WTC11 (cell line): ENCODE data around the gene BAIAP2. TPM values are rescaled to one million over a fixed set of nuclear protein-coding genes. Genes with fewer than 3 reads are reported as not detected.
A peak's percentile ranks its signal among the peaks of the same experiment; 100 is the strongest.

Experiments
- ATAC-seq: fragments of 200-7000 bp; cut with Tn5 transposase; 2 replicates; pipeline ENCODE4 v1.10.0; 2021; ENCODE audit warnings: mild to moderate bottlenecking, moderate library complexity
- Bru-seq: library from RNA; stranded (reverse); fragments of 400-500 nt; gene quantifications from one replicate; lab custom pipeline; 2021; lab: Mats Ljungman, UMichigan
- CTCF ChIA-PET: fragments of 300-600 bp; sonication (Branson Sonifier 250); formaldehyde crosslinking; loops from one replicate; lab custom pipeline; 2021; ENCODE audit warnings: antibody characterized with exemption; lab: Charles Lee
- POLR2A ChIA-PET: fragments of 350-600 bp; sonication (Branson Sonifier 250); formaldehyde crosslinking; loops from one replicate; lab custom pipeline; 2021; ENCODE audit warnings: antibody characterized with exemption; lab: Charles Lee
- DNase-seq: peaks from one replicate; pipeline ENCODE4 v3.0.0; 2021; ENCODE audit warnings: low spot score
- H3K27ac Mint-ChIP-seq: 2 replicates; pipeline ENCODE4 v1.8.0; 2021; ENCODE audit warnings: mixed read lengths
- H3K27me3 Mint-ChIP-seq: 2 replicates; pipeline ENCODE4 v1.8.0; 2021; ENCODE audit warnings: low read depth, mild to moderate bottlenecking, moderate library complexity, mixed read lengths
- H3K36me3 Mint-ChIP-seq: 2 replicates; pipeline ENCODE4 v1.8.0; 2021; ENCODE audit warnings: mixed read lengths
- H3K4me1 Mint-ChIP-seq: 2 replicates; pipeline ENCODE4 v1.8.0; 2022; ENCODE audit warnings: mixed read lengths
- H3K4me3 Mint-ChIP-seq: 2 replicates; pipeline ENCODE4 v1.8.0; 2021; ENCODE audit warnings: mild to moderate bottlenecking, moderate library complexity, mixed read lengths
- H3K9me3 Mint-ChIP-seq: 2 replicates; pipeline ENCODE4 v1.8.0; 2021; ENCODE audit warnings: mixed read lengths
- GRHL2 ChIP-seq: fragments of 250-450 bp; sonication (Bioruptor Pico); IDR thresholded peaks from 2 replicates; pipeline ENCODE4 v1.8.0; 2022; ENCODE audit warnings: mild to moderate bottlenecking, moderate library complexity; ENCODE audit not compliant: insufficient replicate concordance, severe bottlenecking
- MXD4 ChIP-seq: fragments of 250-450 bp; sonication (Bioruptor Pico); IDR thresholded peaks from 2 replicates; pipeline ENCODE4 v1.8.0; 2021; ENCODE audit warnings: mild to moderate bottlenecking, moderate library complexity, borderline replicate concordance
- NR1H2 ChIP-seq: sonication (generic); formaldehyde crosslinking; IDR thresholded peaks from 2 replicates; pipeline ENCODE4 v1.9.0; 2021; ENCODE audit warnings: mild to moderate bottlenecking, moderate library complexity, missing genetic modification reagents
- NR3C1 ChIP-seq: sonication (generic); formaldehyde crosslinking; conservative IDR thresholded peaks from 2 replicates; pipeline ENCODE4 v1.8.1; 2023; ENCODE audit warnings: low read depth, mild to moderate bottlenecking, missing genetic modification reagents
- PRRX2 ChIP-seq: fragments of 250-450 bp; sonication (Bioruptor Pico); IDR thresholded peaks from 2 replicates; pipeline ENCODE4 v1.8.0; 2021; ENCODE audit warnings: mild to moderate bottlenecking
- SP1 ChIP-seq: sonication (generic); formaldehyde crosslinking; conservative IDR thresholded peaks from 2 replicates; pipeline ENCODE4 v1.8.1; 2022; ENCODE audit warnings: missing genetic modification reagents
- TP53 ChIP-seq: sonication (generic); formaldehyde crosslinking; IDR thresholded peaks from 2 replicates; pipeline ENCODE4 v1.8.1; 2023; ENCODE audit warnings: mild to moderate bottlenecking, missing genetic modification reagents
- ZBTB21 ChIP-seq: sonication (generic); formaldehyde crosslinking; IDR thresholded peaks from 2 replicates; pipeline ENCODE4 v1.8.1; 2023; ENCODE audit warnings: mild to moderate bottlenecking, missing genetic modification reagents, borderline replicate concordance
- ZNF416 ChIP-seq: fragments of 250-450 bp; sonication (Bioruptor Pico); IDR thresholded peaks from 2 replicates; pipeline ENCODE4 v1.9.0; 2021; ENCODE audit warnings: mild to moderate bottlenecking, inconsistent platforms
- ZNF671 ChIP-seq: fragments of 250-450 bp; sonication (Bioruptor Pico); IDR thresholded peaks from 2 replicates; pipeline ENCODE4 v1.8.0; 2021; ENCODE audit warnings: mild to moderate bottlenecking
- long read RNA-seq, 3 experiments: library from RNA in 1 of 3; library from capped mRNA in 1 of 3; library from polyadenylated mRNA in 1 of 3; unstranded in 2 of 3; stranded (forward) in 1 of 3; transcript quantifications; one replicate each; pipeline ENCODE4 v2.0.0, GENCODE V29; 2021
- total RNA-seq: library from RNA; stranded (reverse); gene quantifications from 3 replicates; pipeline ENCODE4 v1.2.3, GENCODE V29; 2021
- TF ChIP-seq, protein P1 (sequence below): fragments of 250-450 bp; sonication (Bioruptor Pico); IDR thresholded peaks from 2 replicates; pipeline ENCODE4 v1.9.0; 2021; ENCODE audit warnings: mild to moderate bottlenecking
- TF ChIP-seq, protein P2 (sequence below): sonication (generic); formaldehyde crosslinking; IDR thresholded peaks from 2 replicates; pipeline ENCODE4 v1.8.0; 2022; ENCODE audit warnings: mild to moderate bottlenecking, missing genetic modification reagents
- TF ChIP-seq, protein P3 (sequence below): fragments of 250-450 bp; sonication (Bioruptor Pico); IDR thresholded peaks from 2 replicates; pipeline ENCODE4 v1.8.0; 2021; ENCODE audit warnings: mild to moderate bottlenecking
- TF ChIP-seq, protein P4 (sequence below): sonication (generic); formaldehyde crosslinking; IDR thresholded peaks from 2 replicates; pipeline ENCODE4 v1.8.1; 2023; ENCODE audit warnings: mild to moderate bottlenecking, missing genetic modification reagents, moderate library complexity
- TF ChIP-seq, protein P5 (sequence below): sonication (generic); formaldehyde crosslinking; IDR thresholded peaks from 2 replicates; pipeline ENCODE4 v1.8.0; 2022; ENCODE audit warnings: mild to moderate bottlenecking, missing genetic modification reagents
- TF ChIP-seq, protein P6 (sequence below): sonication (generic); formaldehyde crosslinking; conservative IDR thresholded peaks from 2 replicates; pipeline ENCODE4 v1.8.1; 2023; ENCODE audit warnings: mild to moderate bottlenecking, low read depth, missing genetic modification reagents, moderate library complexity
- TF ChIP-seq, protein P7 (sequence below): fragments of 250-450 bp; sonication (Bioruptor Pico); IDR thresholded peaks from 2 replicates; pipeline ENCODE4 v1.9.0; 2021; ENCODE audit warnings: moderate library complexity, mild to moderate bottlenecking, inconsistent platforms, borderline replicate concordance
- TF ChIP-seq, protein P8 (sequence below): sonication (generic); formaldehyde crosslinking; IDR thresholded peaks from 2 replicates; pipeline ENCODE4 v1.8.1; 2023; ENCODE audit warnings: mild to moderate bottlenecking, missing genetic modification reagents, borderline replicate concordance

The BAIAP2 gene, protein sequence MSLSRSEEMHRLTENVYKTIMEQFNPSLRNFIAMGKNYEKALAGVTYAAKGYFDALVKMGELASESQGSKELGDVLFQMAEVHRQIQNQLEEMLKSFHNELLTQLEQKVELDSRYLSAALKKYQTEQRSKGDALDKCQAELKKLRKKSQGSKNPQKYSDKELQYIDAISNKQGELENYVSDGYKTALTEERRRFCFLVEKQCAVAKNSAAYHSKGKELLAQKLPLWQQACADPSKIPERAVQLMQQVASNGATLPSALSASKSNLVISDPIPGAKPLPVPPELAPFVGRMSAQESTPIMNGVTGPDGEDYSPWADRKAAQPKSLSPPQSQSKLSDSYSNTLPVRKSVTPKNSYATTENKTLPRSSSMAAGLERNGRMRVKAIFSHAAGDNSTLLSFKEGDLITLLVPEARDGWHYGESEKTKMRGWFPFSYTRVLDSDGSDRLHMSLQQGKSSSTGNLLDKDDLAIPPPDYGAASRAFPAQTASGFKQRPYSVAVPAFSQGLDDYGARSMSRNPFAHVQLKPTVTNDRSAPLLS
- total RNA-seq (16.9 to 20.7 TPM (median 18.4 TPM) in 3 replicates), Bru-seq, nascent RNA (percentile 41 among the genes with signal in this experiment)
- long read RNA-seq, experiment 1, transcript BAIAP2-204 (14 exons, 2,095 nt): minor isoform, 6 of 52 reads
- long read RNA-seq, experiment 1, transcript BAIAP2-205 (15 exons, 2,129 nt): major isoform, 13 of 52 reads
- long read RNA-seq, experiment 1, transcript BAIAP2-201 (14 exons, 1,939 nt): minor isoform, 10 of 52 reads
- long read RNA-seq, experiment 1, transcript BAIAP2-220 (13 exons, 2,512 nt): minor isoform, 5 of 52 reads
- long read RNA-seq, experiment 1, partial matches to known transcripts: 7 of 52 reads
- long read RNA-seq, experiment 1, other reads (novel, unspliced or antisense): 11 of 52 reads
- long read RNA-seq, experiment 2, partial matches to known transcripts: 3 of 10 reads
- long read RNA-seq, experiment 2, other reads (novel, unspliced or antisense): 3 of 10 reads
- long read RNA-seq, experiment 3, transcript BAIAP2-201 (14 exons, 1,939 nt): major isoform, 7 of 15 reads
- long read RNA-seq, experiment 3, partial matches to known transcripts: 0 of 15 reads
- long read RNA-seq, experiment 3, other reads (novel, unspliced or antisense): 5 of 15 reads

DNA sequence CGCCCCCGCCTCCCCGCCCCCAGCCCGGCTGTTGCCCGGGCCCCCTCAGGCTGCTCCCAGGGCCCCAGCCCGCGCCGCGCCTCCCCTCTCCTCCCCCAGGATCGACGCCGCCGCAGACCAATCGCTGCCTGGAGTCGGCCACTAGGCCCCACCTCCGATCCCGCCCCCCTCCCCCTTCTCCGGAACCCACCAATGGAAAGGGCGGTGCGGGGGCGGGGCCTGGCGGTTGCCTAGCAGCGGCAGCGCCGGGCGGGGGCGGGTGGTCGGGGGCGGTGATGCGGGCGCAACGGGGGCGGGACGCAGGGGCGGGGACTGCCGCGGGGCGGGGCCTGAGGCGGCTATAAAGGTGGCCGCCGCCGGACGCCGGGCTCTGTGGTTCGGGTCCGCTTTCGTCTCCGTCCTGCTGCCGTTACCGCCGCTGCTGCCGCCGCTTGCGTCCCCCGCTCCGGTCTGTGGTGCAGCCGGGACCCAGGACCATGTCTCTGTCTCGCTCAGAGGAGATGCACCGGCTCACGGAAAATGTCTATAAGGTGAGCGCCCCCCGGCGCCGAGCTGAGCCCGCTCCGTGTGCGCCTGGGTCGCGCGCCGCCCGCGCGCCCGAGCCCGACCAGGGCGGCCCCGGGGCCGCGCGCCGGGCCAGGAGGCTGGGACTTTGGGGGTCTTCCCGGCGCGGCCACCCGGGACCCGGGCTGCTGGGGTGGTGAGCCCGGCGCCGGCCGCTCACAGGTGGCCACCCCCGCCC lies at the start of gene BAIAP2:
BAIAP2 (plus strand) TSS at position 373 of the 742 bp plus-strand sequence; CDS start at position 477, 104 bp downstream.
- Mint-ChIP-seq H3K4me3 (peak within 1 kb of the TSS; percentile 82), H3K27ac (no peak within 1 kb of the TSS; the same call in 1 of the 2 replicates), H3K27me3 (peaks cover 25% of the 10 kb centered on the region), H3K36me3 (no peaks in the 10 kb centered on the region; the same call in 1 of the 2 replicates), H3K4me1 (peaks cover 23% of the 10 kb centered on the region), H3K9me3 (no peaks in the 10 kb centered on the region)
- ChIA-PET CTCF (interaction anchor here (1.0 to 3.4 kb wide), 3 partner anchors 11 to 63 kb away, joined by 5 to 20 read pairs (median 6); no protein-coding TSS in a partner anchor), POLR2A (interaction anchor here (0.6 to 0.8 kb wide), 2 partner anchors 11 to 32 kb away, joined by 3 read pairs; no protein-coding TSS in a partner anchor)
- DNase-seq: peak; percentile 98
- ATAC-seq: peak; percentile 87
- TF ChIP-seq, protein P1, sequence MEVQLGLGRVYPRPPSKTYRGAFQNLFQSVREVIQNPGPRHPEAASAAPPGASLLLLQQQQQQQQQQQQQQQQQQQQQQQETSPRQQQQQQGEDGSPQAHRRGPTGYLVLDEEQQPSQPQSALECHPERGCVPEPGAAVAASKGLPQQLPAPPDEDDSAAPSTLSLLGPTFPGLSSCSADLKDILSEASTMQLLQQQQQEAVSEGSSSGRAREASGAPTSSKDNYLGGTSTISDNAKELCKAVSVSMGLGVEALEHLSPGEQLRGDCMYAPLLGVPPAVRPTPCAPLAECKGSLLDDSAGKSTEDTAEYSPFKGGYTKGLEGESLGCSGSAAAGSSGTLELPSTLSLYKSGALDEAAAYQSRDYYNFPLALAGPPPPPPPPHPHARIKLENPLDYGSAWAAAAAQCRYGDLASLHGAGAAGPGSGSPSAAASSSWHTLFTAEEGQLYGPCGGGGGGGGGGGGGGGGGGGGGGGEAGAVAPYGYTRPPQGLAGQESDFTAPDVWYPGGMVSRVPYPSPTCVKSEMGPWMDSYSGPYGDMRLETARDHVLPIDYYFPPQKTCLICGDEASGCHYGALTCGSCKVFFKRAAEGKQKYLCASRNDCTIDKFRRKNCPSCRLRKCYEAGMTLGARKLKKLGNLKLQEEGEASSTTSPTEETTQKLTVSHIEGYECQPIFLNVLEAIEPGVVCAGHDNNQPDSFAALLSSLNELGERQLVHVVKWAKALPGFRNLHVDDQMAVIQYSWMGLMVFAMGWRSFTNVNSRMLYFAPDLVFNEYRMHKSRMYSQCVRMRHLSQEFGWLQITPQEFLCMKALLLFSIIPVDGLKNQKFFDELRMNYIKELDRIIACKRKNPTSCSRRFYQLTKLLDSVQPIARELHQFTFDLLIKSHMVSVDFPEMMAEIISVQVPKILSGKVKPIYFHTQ: no peak
- TF ChIP-seq, protein P2, sequence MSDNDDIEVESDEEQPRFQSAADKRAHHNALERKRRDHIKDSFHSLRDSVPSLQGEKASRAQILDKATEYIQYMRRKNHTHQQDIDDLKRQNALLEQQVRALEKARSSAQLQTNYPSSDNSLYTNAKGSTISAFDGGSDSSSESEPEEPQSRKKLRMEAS (CRISPR knock-in tag): no peak
- TF ChIP-seq NR3C1 (CRISPR knock-in tag) (no peak), SP1 (CRISPR knock-in tag) (peak; percentile 78), NR1H2 (no peak), ZNF416 (CRISPR knock-in tag) (0 out of 2 replicates have a peak, but pooled peaks have one; percentile 67), PRRX2 (CRISPR knock-in tag) (no peak), GRHL2 (CRISPR knock-in tag) (no peak), MXD4 (CRISPR knock-in tag) (no peak), ZBTB21 (CRISPR knock-in tag) (no peak), ZNF671 (CRISPR knock-in tag) (no peak), TP53 (no peak)
- TF ChIP-seq, protein P3, sequence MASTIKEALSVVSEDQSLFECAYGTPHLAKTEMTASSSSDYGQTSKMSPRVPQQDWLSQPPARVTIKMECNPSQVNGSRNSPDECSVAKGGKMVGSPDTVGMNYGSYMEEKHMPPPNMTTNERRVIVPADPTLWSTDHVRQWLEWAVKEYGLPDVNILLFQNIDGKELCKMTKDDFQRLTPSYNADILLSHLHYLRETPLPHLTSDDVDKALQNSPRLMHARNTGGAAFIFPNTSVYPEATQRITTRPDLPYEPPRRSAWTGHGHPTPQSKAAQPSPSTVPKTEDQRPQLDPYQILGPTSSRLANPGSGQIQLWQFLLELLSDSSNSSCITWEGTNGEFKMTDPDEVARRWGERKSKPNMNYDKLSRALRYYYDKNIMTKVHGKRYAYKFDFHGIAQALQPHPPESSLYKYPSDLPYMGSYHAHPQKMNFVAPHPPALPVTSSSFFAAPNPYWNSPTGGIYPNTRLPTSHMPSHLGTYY: no peak
- TF ChIP-seq, protein P4, sequence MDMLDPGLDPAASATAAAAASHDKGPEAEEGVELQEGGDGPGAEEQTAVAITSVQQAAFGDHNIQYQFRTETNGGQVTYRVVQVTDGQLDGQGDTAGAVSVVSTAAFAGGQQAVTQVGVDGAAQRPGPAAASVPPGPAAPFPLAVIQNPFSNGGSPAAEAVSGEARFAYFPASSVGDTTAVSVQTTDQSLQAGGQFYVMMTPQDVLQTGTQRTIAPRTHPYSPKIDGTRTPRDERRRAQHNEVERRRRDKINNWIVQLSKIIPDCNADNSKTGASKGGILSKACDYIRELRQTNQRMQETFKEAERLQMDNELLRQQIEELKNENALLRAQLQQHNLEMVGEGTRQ (CRISPR knock-in tag): no peak
- TF ChIP-seq, protein P5, sequence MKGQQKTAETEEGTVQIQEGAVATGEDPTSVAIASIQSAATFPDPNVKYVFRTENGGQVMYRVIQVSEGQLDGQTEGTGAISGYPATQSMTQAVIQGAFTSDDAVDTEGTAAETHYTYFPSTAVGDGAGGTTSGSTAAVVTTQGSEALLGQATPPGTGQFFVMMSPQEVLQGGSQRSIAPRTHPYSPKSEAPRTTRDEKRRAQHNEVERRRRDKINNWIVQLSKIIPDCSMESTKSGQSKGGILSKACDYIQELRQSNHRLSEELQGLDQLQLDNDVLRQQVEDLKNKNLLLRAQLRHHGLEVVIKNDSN (CRISPR knock-in tag): no peak
- TF ChIP-seq, protein P6, sequence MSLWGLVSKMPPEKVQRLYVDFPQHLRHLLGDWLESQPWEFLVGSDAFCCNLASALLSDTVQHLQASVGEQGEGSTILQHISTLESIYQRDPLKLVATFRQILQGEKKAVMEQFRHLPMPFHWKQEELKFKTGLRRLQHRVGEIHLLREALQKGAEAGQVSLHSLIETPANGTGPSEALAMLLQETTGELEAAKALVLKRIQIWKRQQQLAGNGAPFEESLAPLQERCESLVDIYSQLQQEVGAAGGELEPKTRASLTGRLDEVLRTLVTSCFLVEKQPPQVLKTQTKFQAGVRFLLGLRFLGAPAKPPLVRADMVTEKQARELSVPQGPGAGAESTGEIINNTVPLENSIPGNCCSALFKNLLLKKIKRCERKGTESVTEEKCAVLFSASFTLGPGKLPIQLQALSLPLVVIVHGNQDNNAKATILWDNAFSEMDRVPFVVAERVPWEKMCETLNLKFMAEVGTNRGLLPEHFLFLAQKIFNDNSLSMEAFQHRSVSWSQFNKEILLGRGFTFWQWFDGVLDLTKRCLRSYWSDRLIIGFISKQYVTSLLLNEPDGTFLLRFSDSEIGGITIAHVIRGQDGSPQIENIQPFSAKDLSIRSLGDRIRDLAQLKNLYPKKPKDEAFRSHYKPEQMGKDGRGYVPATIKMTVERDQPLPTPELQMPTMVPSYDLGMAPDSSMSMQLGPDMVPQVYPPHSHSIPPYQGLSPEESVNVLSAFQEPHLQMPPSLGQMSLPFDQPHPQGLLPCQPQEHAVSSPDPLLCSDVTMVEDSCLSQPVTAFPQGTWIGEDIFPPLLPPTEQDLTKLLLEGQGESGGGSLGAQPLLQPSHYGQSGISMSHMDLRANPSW (CRISPR knock-in tag): no peak
- TF ChIP-seq, protein P7, sequence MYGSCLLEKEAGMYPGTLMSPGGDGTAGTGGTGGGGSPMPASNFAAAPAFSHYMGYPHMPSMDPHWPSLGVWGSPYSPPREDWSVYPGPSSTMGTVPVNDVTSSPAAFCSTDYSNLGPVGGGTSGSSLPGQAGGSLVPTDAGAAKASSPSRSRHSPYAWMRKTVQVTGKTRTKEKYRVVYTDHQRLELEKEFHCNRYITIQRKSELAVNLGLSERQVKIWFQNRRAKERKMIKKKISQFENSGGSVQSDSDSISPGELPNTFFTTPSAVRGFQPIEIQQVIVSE (CRISPR knock-in tag): no peak
- TF ChIP-seq, protein P8, sequence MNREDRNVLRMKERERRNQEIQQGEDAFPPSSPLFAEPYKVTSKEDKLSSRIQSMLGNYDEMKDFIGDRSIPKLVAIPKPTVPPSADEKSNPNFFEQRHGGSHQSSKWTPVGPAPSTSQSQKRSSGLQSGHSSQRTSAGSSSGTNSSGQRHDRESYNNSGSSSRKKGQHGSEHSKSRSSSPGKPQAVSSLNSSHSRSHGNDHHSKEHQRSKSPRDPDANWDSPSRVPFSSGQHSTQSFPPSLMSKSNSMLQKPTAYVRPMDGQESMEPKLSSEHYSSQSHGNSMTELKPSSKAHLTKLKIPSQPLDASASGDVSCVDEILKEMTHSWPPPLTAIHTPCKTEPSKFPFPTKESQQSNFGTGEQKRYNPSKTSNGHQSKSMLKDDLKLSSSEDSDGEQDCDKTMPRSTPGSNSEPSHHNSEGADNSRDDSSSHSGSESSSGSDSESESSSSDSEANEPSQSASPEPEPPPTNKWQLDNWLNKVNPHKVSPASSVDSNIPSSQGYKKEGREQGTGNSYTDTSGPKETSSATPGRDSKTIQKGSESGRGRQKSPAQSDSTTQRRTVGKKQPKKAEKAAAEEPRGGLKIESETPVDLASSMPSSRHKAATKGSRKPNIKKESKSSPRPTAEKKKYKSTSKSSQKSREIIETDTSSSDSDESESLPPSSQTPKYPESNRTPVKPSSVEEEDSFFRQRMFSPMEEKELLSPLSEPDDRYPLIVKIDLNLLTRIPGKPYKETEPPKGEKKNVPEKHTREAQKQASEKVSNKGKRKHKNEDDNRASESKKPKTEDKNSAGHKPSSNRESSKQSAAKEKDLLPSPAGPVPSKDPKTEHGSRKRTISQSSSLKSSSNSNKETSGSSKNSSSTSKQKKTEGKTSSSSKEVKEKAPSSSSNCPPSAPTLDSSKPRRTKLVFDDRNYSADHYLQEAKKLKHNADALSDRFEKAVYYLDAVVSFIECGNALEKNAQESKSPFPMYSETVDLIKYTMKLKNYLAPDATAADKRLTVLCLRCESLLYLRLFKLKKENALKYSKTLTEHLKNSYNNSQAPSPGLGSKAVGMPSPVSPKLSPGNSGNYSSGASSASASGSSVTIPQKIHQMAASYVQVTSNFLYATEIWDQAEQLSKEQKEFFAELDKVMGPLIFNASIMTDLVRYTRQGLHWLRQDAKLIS (CRISPR knock-in tag): no peak
